GDM1 (cell line): ENCODE results near the gene SNX5.
A peak's percentile ranks its signal among the peaks of the same experiment; 100 is the strongest.

ENCODE experiments used
- DNase-seq: peaks from one replicate; lab custom pipeline; 2025; lab: John Stamatoyannopoulos, UW

Gene SNX5

GRCh38 chr20:17968366-17969277 lies at the start of gene SNX5, which contains the start of gene MGME1:
Gene SNX5 (minus strand): TSS chr20:17968794. CDS start chr20:17968425, 369 bp downstream.
Gene MGME1 (plus strand): TSS chr20:17969018. CDS start chr20:17969860, 842 bp downstream.
- peak; percentile 99 for DNase-seq

GRCh38 chr20:18018100-18018499 lies 49.5 kb upstream of the SNX5 start:
- DNase-seq: no peak

- no peak for DNase-seq
Observed at GRCh38 chr20:18016772-18017171, 48.2 kb upstream of the SNX5 start.

DNA sequence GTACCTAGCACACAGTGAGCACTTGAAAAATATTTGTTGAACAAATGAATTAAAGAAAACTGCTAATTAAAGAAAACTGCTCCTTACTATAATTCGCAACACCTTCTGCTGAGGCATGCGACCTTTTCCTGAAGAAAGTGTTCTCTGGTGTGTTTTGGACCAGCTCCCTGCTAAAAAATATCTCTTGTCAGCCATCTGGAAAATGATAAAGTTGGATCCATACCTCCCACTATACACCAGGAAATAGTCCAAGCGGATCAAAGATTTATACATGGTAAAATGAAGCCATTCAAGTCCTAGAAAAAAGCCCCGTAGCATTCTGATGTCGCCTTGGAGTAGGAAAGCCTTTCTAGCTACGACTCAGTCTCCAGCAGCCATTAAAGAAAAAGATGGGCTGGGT lies 45.8 kb upstream of the SNX5 start:
- DNase-seq: no peak

DNA sequence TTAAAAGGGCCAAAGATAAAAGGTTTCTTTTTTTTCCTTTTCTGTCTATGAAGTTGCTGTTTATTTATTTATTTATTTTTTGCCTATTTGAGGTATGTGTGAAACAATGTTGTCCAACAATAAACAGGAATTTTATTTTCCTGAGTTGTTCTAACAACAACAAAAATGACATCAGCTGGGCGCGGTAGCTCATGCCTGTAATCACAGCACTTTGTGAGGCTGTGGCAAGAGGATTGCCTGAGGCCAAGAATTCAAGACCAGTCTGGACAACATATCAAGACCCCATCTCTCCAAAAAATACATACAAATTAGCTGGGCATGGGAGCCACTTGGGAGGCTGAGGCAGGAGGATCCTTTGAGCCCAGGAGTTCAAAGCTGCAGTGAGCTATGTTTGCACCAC lies 44.3 kb upstream of the SNX5 start:
- DNase-seq: no peak

DNA sequence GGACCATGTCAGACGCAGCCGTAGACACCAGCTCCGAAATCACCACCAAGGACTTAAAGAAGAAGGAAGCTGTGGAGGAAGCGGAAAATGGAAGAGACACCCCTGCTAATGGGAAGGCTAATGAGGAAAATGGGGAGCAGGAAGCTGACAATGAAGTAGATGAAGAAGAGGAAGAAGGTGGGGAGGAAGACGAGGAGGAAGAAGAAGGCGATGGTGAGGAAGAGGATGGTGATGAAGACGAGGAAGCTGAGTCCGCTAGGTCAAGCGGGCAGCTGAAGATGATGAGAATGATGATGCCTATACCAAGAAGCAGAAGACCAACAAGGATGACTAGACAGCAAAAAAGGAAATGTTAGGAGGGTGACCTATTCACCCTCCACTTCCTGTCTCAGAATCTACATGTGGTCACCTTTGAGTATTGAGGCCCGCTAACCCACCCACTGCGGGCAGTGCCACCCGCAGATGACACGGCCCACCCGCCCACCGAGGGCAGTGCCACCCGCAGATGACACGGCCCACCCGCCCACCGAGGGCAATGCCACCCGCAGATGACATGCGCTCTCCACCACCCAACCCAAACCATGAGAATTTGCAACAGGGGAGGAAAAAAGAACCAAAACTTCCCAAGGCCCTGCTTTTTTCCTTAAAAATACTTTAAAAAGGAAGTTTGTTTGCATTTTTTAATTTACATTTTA lies 43.5 kb upstream of the SNX5 start:
- no peak for DNase-seq

- DNase-seq: no peak
Observed at GRCh38 chr20:18011482-18011881, 42.9 kb upstream of the SNX5 start.

DNA sequence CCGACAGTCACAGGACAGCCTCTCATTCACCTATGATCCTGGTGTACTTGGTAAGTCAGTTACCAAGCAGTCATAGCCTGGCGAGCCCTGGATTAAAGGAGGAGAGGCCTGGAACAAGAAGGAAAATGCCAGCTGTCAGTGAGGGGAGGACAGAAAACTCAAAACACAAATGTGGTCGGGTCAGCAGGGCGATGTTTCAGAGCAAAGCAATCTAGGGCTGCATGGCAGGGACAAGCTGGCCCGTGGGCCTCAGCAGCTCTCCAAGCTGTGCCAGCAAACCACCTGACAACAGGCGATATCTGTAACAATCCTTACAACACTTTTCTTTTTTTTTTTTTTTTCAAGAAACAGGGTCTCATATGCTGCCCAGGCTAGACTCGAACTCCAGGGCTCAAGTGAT lies 40.5 kb upstream of the SNX5 start:
- DNase-seq: no peak

DNA sequence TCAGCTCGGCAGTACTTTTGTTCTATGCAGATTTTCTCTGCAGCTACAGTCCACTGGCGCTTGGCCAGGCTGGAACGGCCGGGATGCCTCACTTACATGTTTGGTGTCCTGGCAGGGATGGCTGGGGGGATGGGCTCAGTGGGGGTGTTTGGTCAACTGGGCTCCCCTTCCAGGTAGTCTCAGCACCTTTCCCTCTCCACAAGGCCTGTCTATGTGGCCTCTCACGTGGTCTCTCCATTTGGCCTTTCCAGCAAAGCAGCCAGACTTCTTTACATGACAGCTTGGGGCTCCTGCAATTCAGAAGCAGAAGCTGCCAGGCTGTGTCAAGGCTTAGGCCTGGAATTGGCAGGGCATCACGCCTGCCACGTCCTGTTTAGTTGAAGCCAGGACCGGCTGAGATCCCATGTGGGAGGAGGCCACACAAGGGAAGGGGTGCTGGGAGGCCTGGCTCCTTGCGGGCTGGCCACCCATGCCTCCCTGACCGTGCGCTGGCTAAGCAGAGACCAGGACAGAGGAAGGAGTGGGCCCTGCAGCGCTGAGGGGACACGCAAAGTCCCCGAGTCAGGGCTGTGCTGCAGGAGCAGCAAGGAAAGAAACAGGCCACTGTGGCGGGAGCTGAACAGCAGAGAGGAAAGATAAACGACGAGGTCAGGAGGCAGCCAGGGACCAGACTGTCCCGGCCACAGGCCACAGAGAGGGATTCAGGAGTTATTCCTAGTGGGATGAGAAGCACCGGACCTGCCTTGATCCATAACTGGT lies 39.1 kb upstream of the SNX5 start:
- no peak for DNase-seq

DNA sequence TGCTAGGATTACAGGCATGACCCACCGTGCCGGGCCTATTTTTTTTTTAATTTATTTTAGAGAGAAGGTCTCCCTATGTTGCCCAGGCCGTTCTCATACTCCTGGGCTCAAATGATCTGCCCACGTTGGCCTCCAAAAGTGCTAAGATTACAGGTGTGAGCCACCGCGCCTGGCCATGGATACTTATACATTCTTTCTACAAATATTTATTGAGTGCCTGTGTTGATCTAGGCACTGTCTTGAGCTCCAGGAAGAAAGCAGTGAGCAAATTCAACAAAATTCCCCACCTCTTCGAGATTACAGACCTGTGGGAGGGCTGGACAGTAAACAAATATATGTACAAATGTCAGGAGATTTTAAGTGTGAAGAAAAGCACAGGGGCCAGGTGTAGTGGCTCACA lies 38.1 kb upstream of the SNX5 start:
- no peak for DNase-seq

DNA sequence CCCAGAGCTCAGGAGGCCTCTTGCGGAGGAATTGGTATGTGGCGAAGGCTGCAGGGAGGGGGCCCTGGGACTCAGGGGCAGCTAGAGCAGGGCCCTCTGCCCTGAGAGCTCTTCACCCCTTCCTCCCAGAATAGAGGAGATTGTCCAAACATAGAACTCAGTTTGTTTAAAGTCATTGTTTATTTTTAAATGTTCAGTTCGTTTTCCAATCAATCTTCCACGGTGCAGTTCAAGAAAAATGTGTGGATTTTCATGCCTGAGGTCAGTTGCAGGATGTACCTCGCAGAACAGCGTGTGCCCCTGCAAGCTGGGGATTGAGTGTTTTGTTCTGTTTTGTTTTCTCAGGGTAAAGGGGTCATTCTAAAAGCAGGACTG lies 37.4 kb upstream of the SNX5 start:
- DNase-seq: no peak

DNA sequence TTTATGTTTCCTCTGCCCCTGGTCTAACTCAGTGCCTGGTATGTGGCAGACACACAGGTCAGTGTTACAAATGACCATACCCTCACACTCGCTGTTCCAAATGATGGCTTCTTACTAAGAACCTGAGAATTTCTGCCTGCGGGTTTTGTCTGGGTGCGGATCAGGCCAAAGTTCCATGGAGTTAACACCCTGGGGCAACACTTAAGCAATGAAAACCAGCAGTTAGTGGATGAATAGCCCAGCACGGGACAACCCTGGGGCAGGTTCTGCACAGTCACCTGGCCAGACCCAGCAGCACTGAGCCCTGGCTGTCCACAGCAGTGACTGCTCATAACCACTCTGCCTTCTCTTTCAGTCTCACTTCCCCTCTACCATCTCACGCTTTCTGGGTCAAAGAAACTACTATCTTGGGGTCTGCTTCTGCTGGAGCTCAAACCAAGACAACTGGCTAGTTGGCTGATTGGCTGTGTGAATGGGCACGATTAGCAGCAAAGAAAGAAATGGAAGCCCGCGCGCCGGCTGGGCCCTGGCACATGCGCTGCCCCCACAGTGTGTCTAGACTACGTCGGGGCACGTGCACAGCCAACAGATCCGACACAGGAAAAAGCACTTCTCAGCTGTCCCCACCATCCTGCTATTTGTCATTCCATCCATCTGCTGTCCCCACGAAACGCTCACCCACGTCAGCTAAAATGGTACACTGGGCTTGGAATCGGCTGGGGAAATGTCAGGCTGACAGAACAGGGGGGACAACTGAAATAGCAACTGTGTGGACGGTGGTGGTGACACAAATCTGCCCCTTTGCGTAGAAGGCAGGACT lies 36.8 kb upstream of the SNX5 start:
- DNase-seq: no peak

GRCh38 chr20:18004384-18005031 lies 35.9 kb upstream of the SNX5 start:
- no peak for DNase-seq

DNA sequence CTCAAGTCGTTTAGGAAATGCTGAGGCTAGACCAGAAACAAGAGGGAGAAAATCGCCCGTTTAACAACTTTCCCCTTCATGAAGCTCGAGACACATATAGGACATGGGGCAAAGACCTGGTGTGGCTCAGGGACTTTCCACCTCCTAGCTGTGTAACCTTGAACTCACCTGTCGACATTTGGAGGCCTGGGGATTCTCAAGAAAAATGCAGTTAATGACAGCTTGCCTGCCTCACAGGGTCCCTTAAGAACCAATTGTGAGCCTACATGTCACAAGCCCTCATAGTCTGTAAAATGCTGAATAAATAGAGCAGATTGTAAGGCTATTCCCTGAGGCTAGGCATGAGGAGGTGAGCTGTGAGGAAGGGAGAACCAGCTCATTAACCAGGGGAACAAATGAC lies 35.3 kb upstream of the SNX5 start:
- DNase-seq: no peak

- DNase-seq: no peak
Observed at GRCh38 chr20:18001131-18001921, 32.7 kb upstream of the SNX5 start.

DNA sequence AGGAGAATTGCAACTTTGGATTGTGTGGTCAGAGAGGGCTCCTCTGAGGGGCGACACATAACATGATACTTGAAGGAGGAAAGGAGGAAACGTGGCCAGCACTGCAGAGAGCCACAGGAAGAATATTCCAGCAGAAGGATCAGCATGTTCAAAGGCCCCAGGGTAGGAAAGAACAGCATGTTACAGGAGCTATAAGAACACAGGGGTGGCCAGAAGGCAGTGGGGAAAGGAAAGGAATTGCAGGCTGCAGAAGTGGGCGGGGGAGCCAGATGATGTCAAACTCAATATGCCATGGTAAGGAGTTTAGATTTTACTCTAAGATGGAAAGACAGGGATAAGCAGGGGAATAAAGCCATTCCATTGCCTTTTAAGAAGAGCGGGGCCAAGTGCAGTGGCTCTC lies 31.0 kb upstream of the SNX5 start:
- no peak for DNase-seq

GRCh38 chr20:17998446-17998845 lies 29.9 kb upstream of the SNX5 start:
- DNase-seq: no peak

- DNase-seq: peak; percentile 23
Observed at GRCh38 chr20:17995967-17996819, 27.6 kb upstream of the SNX5 start.

- no peak for DNase-seq
Observed at GRCh38 chr20:17993546-17993945, 25.0 kb upstream of the SNX5 start.
